ENCODE data around the gene ADAM10.
"Not testable (repeated sequence)": the region's sequence is repeated elsewhere in the genome, so short reads cannot be mapped to it uniquely, and the experiment has no call there.

The ADAM10 gene

GRCh38 chr15:58631319-58631718 lies 118.2 kb downstream of the ADAM10 start:
- Histone ChIP-seq H3K27ac (ENCODE audit: low read length) (no peak overlapping the region), H3K9ac (ENCODE audit: low read length in 2 of 2) (no peak overlapping the region), H3K36me3 (ENCODE audit: control insufficient read depth in 2 of 2, insufficient read depth in 2 of 2, low read length in 2 of 2) (peaks cover 0 to 3% of the 10 kb centered on the region in 2 donors), H3K9me3 (ENCODE audit: control insufficient read depth in 2 of 2, low read length in 2 of 2) (no peaks in the 10 kb centered on the region), H3K4me1 (ENCODE audit: control insufficient read depth, insufficient read depth, low read length) (no peaks in the 10 kb centered on the region), H3K4me3 (ENCODE audit: low read length in 2 of 2) (no peak overlapping the region), H3K27me3 (ENCODE audit: control insufficient read depth in 1 of 2, insufficient read depth in 2 of 2, low read length in 2 of 2) (no peaks in the 10 kb centered on the region)

- Histone ChIP-seq H3K4me3 (ENCODE audit: low read length in 2 of 2) (no peak overlapping the region), H3K4me1 (ENCODE audit: control insufficient read depth, insufficient read depth, low read length) (no peaks in the 10 kb centered on the region), H3K36me3 (ENCODE audit: control insufficient read depth in 2 of 2, insufficient read depth in 2 of 2, low read length in 2 of 2) (peaks cover 0 to 3% of the 10 kb centered on the region in 2 donors), H3K27ac (ENCODE audit: low read length) (no peak overlapping the region), H3K9me3 (ENCODE audit: control insufficient read depth in 2 of 2, low read length in 2 of 2) (no peaks in the 10 kb centered on the region), H3K27me3 (ENCODE audit: control insufficient read depth in 1 of 2, insufficient read depth in 2 of 2, low read length in 2 of 2) (no peaks in the 10 kb centered on the region), H3K9ac (ENCODE audit: low read length in 2 of 2) (no peak overlapping the region)
These were observed 119.9 kb downstream of the ADAM10 start for GRCh38 chr15:58629625-58630024.

- H3K9ac ChIP-seq (ENCODE audit: low read length in 2 of 2): peak overlapping the region; percentile 12 to 30
- H3K27me3 ChIP-seq (ENCODE audit: control insufficient read depth in 1 of 2, insufficient read depth in 2 of 2, low read length in 2 of 2): no peaks in the 10 kb centered on the region
- H3K9me3 ChIP-seq (ENCODE audit: control insufficient read depth in 2 of 2, low read length in 2 of 2): no peaks in the 10 kb centered on the region
- H3K27ac ChIP-seq (ENCODE audit: low read length): no peak overlapping the region
- H3K4me3 ChIP-seq (ENCODE audit: low read length in 2 of 2): peak overlapping the region; percentile 25 to 63
- no peaks in the 10 kb centered on the region for H3K4me1 ChIP-seq (ENCODE audit: control insufficient read depth, insufficient read depth, low read length)
- H3K36me3 ChIP-seq (ENCODE audit: control insufficient read depth in 2 of 2, insufficient read depth in 2 of 2, low read length in 2 of 2): peaks cover 0 to 3% of the 10 kb centered on the region in 2 donors
These were observed 121.1 kb downstream of the ADAM10 start for GRCh38 chr15:58628206-58628947.

- Histone ChIP-seq H3K4me3 (ENCODE audit: low read length in 2 of 2) (no peak overlapping the region), H3K27me3 (ENCODE audit: control insufficient read depth in 1 of 2, insufficient read depth in 2 of 2, low read length in 2 of 2) (no peaks in the 10 kb centered on the region), H3K9me3 (ENCODE audit: control insufficient read depth in 2 of 2, low read length in 2 of 2) (no peaks in the 10 kb centered on the region), H3K9ac (ENCODE audit: low read length in 2 of 2) (peak overlapping the region in 1 of 2 donors; percentile 12), H3K27ac (ENCODE audit: low read length) (no peak overlapping the region), H3K36me3 (ENCODE audit: control insufficient read depth in 2 of 2, insufficient read depth in 2 of 2, low read length in 2 of 2) (peaks cover 0 to 3% of the 10 kb centered on the region in 2 donors), H3K4me1 (ENCODE audit: control insufficient read depth, insufficient read depth, low read length) (no peaks in the 10 kb centered on the region)
These were observed 121.8 kb downstream of the ADAM10 start for GRCh38 chr15:58627701-58628100.

- Histone ChIP-seq H3K27me3 (ENCODE audit: control insufficient read depth in 1 of 2, insufficient read depth in 2 of 2, low read length in 2 of 2) (no peaks in the 10 kb centered on the region), H3K27ac (ENCODE audit: low read length) (no peak overlapping the region), H3K4me1 (ENCODE audit: control insufficient read depth, insufficient read depth, low read length) (no peaks in the 10 kb centered on the region), H3K36me3 (ENCODE audit: control insufficient read depth in 2 of 2, insufficient read depth in 2 of 2, low read length in 2 of 2) (peaks cover 0 to 3% of the 10 kb centered on the region in 2 donors), H3K4me3 (ENCODE audit: low read length in 2 of 2) (no peak overlapping the region), H3K9me3 (ENCODE audit: control insufficient read depth in 2 of 2, low read length in 2 of 2) (no peaks in the 10 kb centered on the region), H3K9ac (ENCODE audit: low read length in 2 of 2) (no peak overlapping the region)
These were observed 122.5 kb downstream of the ADAM10 start for GRCh38 chr15:58627046-58627445.

- Histone ChIP-seq H3K4me3 (ENCODE audit: low read length in 2 of 2) (no peak overlapping the region), H3K4me1 (ENCODE audit: control insufficient read depth, insufficient read depth, low read length) (no peaks in the 10 kb centered on the region), H3K36me3 (ENCODE audit: control insufficient read depth in 2 of 2, insufficient read depth in 2 of 2, low read length in 2 of 2) (peaks cover under 1% of the 10 kb centered on the region in 2 donors), H3K9me3 (ENCODE audit: control insufficient read depth in 2 of 2, low read length in 2 of 2) (no peaks in the 10 kb centered on the region), H3K27me3 (ENCODE audit: control insufficient read depth in 1 of 2, insufficient read depth in 2 of 2, low read length in 2 of 2) (no peaks in the 10 kb centered on the region), H3K27ac (ENCODE audit: low read length) (no peak overlapping the region), H3K9ac (ENCODE audit: low read length in 2 of 2) (no peak overlapping the region)
These were observed 123.1 kb downstream of the ADAM10 start for GRCh38 chr15:58626378-58626777.

- Histone ChIP-seq H3K36me3 (ENCODE audit: control insufficient read depth in 2 of 2, insufficient read depth in 2 of 2, low read length in 2 of 2) (peaks cover 0 to 2% of the 10 kb centered on the region in 2 donors), H3K4me1 (ENCODE audit: control insufficient read depth, insufficient read depth, low read length) (no peaks in the 10 kb centered on the region), H3K4me3 (ENCODE audit: low read length in 2 of 2) (no peak overlapping the region), H3K27ac (ENCODE audit: low read length) (no peak overlapping the region), H3K27me3 (ENCODE audit: control insufficient read depth in 1 of 2, insufficient read depth in 2 of 2, low read length in 2 of 2) (no peaks in the 10 kb centered on the region), H3K9me3 (ENCODE audit: control insufficient read depth in 2 of 2, low read length in 2 of 2) (no peaks in the 10 kb centered on the region), H3K9ac (ENCODE audit: low read length in 2 of 2) (no peak overlapping the region)
These were observed 126.6 kb downstream of the ADAM10 start for GRCh38 chr15:58622877-58623276.

- not testable (repeated sequence) for H3K4me3 ChIP-seq (ENCODE audit: low read length in 2 of 2); H3K4me1 ChIP-seq (ENCODE audit: control insufficient read depth, insufficient read depth, low read length); H3K9me3 ChIP-seq (ENCODE audit: control insufficient read depth in 2 of 2, low read length in 2 of 2); H3K36me3 ChIP-seq (ENCODE audit: control insufficient read depth in 2 of 2, insufficient read depth in 2 of 2, low read length in 2 of 2); H3K27me3 ChIP-seq (ENCODE audit: control insufficient read depth in 1 of 2, insufficient read depth in 2 of 2, low read length in 2 of 2); H3K9ac ChIP-seq (ENCODE audit: low read length in 2 of 2); H3K27ac ChIP-seq (ENCODE audit: low read length)
These were observed 129.2 kb downstream of the ADAM10 start for GRCh38 chr15:58620268-58620667.

GRCh38 chr15:58616171-58616570 lies 133.3 kb downstream of the ADAM10 start:
- Histone ChIP-seq H3K4me1 (ENCODE audit: control insufficient read depth, insufficient read depth, low read length) (no peaks in the 10 kb centered on the region), H3K9ac (ENCODE audit: low read length in 2 of 2) (no peak overlapping the region), H3K27me3 (ENCODE audit: control insufficient read depth in 1 of 2, insufficient read depth in 2 of 2, low read length in 2 of 2) (no peaks in the 10 kb centered on the region), H3K36me3 (ENCODE audit: control insufficient read depth in 2 of 2, insufficient read depth in 2 of 2, low read length in 2 of 2) (peaks cover 0 to 5% of the 10 kb centered on the region in 2 donors), H3K27ac (ENCODE audit: low read length) (no peak overlapping the region), H3K9me3 (ENCODE audit: control insufficient read depth in 2 of 2, low read length in 2 of 2) (peaks cover 0 to 7% of the 10 kb centered on the region in 2 donors), H3K4me3 (ENCODE audit: low read length in 2 of 2) (no peak overlapping the region)

- no peaks in the 10 kb centered on the region for H3K4me1 ChIP-seq (ENCODE audit: control insufficient read depth, insufficient read depth, low read length)
- no peak overlapping the region for H3K9ac ChIP-seq (ENCODE audit: low read length in 2 of 2)
- H3K27me3 ChIP-seq (ENCODE audit: control insufficient read depth in 1 of 2, insufficient read depth in 2 of 2, low read length in 2 of 2): no peaks in the 10 kb centered on the region
- no peak overlapping the region for H3K27ac ChIP-seq (ENCODE audit: low read length)
- H3K36me3 ChIP-seq (ENCODE audit: control insufficient read depth in 2 of 2, insufficient read depth in 2 of 2, low read length in 2 of 2): peaks cover 0 to 14% of the 10 kb centered on the region in 2 donors
- H3K4me3 ChIP-seq (ENCODE audit: low read length in 2 of 2): no peak overlapping the region
- peaks cover 0 to 7% of the 10 kb centered on the region in 2 donors for H3K9me3 ChIP-seq (ENCODE audit: control insufficient read depth in 2 of 2, low read length in 2 of 2)
These were observed 137.5 kb downstream of the ADAM10 start for GRCh38 chr15:58611731-58612676.
